Keratinocyte (primary cell): ENCODE measurements around the gene RFESD. TPM values are rescaled to one million over a fixed set of nuclear protein-coding genes. Genes with fewer than 3 reads are reported as not detected.

Experiments
- DNase-seq: peaks from one replicate; pipeline ENCODE4 v3.0.0-alpha.2; 2011; ENCODE audit warnings: low read depth, missing footprints, low spot score
- FAIRE-seq: peaks from 2 replicates; lab custom pipeline; 2011; peaks lifted over from hg19 to GRCh38; lab: Jason Lieb, UNC
- H2AFZ ChIP-seq: 2 replicates; pipeline ENCODE4 v1.6.0; 2012; ENCODE audit warnings: low read length, control low read depth, inconsistent platforms; ENCODE audit not compliant: control insufficient read depth
- H3K27ac ChIP-seq: 2 replicates; pipeline ENCODE4 v1.5.1; 2011; ENCODE audit warnings: low read length; ENCODE audit not compliant: control insufficient read depth, insufficient read depth
- H3K27me3 ChIP-seq: 3 replicates; pipeline ENCODE4 v1.6.0; 2011; ENCODE audit warnings: low read length; ENCODE audit not compliant: control insufficient read depth, insufficient read depth; ENCODE audit errors: extremely low read depth
- H3K36me3 ChIP-seq, 2 experiments: 2 replicates in 1 of 2; 3 replicates in 1 of 2; pipeline ENCODE4 v1.5.1; 2011; ENCODE audit warnings: low read length in 2 of 2, mild to moderate bottlenecking in 1 of 2; ENCODE audit not compliant: control insufficient read depth in 2 of 2, insufficient read depth in 2 of 2; ENCODE audit errors: extremely low read depth in 1 of 2
- H3K4me1 ChIP-seq: 3 replicates; pipeline ENCODE4 v1.5.1; 2011; ENCODE audit warnings: low read length; ENCODE audit not compliant: control insufficient read depth, insufficient read depth; ENCODE audit errors: extremely low read depth
- H3K4me2 ChIP-seq: 3 replicates; pipeline ENCODE4 v1.6.0; 2011; ENCODE audit warnings: low read depth, low read length; ENCODE audit not compliant: control insufficient read depth, insufficient read depth; ENCODE audit errors: extremely low read depth
- H3K4me3 ChIP-seq, 3 experiments: fragments of 200-600 bp in 1 of 3; sonication (generic) in 1 of 3; 2 replicates in 2 of 3; 3 replicates in 1 of 3; pipeline ENCODE4 v1.5.1; 2011 to 2016; ENCODE audit warnings: low read length in 3 of 3, mild to moderate bottlenecking in 3 of 3, control low read depth in 2 of 3, inconsistent platforms in 1 of 3, low read depth in 1 of 3, mixed read lengths in 1 of 3, mixed run types in 1 of 3, moderate library complexity in 1 of 3; ENCODE audit not compliant: control insufficient read depth in 2 of 3, insufficient read depth in 2 of 3; ENCODE audit errors: extremely low read depth in 1 of 3
- H3K79me2 ChIP-seq: 2 replicates; pipeline ENCODE4 v1.6.0; 2012; ENCODE audit warnings: low read length; ENCODE audit not compliant: control insufficient read depth, insufficient read depth
- H3K9ac ChIP-seq: 3 replicates; pipeline ENCODE4 v1.6.0; 2011; ENCODE audit warnings: low read length; ENCODE audit not compliant: control insufficient read depth, insufficient read depth; ENCODE audit errors: extremely low read depth
- H3K9me1 ChIP-seq: 3 replicates; pipeline ENCODE4 v1.6.0; 2011; ENCODE audit warnings: low read length; ENCODE audit not compliant: control insufficient read depth, insufficient read depth; ENCODE audit errors: extremely low read depth
- H3K9me3 ChIP-seq: 2 replicates; pipeline ENCODE4 v1.5.1; 2012; ENCODE audit warnings: low read depth, low read length; ENCODE audit not compliant: control insufficient read depth
- H4K20me1 ChIP-seq: 3 replicates; pipeline ENCODE4 v1.6.0; 2011; ENCODE audit warnings: low read length; ENCODE audit not compliant: control insufficient read depth, insufficient read depth; ENCODE audit errors: extremely low read depth
- CTCF ChIP-seq, 3 experiments: IDR thresholded peaks in 1 of 3; conservative IDR thresholded peaks in 1 of 3; optimal IDR thresholded peaks in 1 of 3; 2 replicates in 2 of 3; 3 replicates in 1 of 3; pipeline versions ENCODE3 to v1.5.1; 2011; ENCODE audit warnings: low read length in 3 of 3, mild to moderate bottlenecking in 3 of 3, moderate library complexity in 2 of 3, control low read depth in 1 of 3, inconsistent platforms in 1 of 3; ENCODE audit not compliant: insufficient read depth in 2 of 3; ENCODE audit errors: extremely low read depth in 1 of 3
- EZH2 ChIP-seq: IDR thresholded peaks from one replicate; pipeline ENCODE4 v1.6.1; 2012; ENCODE audit warnings: inconsistent platforms, mild to moderate bottlenecking, low read length, moderate library complexity
- dilution Hi-C: fragments of 300-500 bp; cut with MboI; formaldehyde crosslinking; loops from one replicate; pipeline ENCODE4 v1.7.0; 2020; ENCODE audit warnings: low sequenced_read_pairs; ENCODE audit not compliant: extremely low pct_ligation_motif_present
- polyA plus RNA-seq, 5 experiments: library from polyadenylated mRNA; depleted of rRNA in 3 of 5; stranded (reverse) in 3 of 5; stranded (forward) in 1 of 5; unstranded in 1 of 5; fragments of >200 nt; gene quantifications; 1 replicate in 1 of 5; 2 replicates in 3 of 5; 3 replicates in 1 of 5; pipeline versions ENCODE4 v1.2.1 to v1.2.3, GENCODE V29; 2011 to 2012; ENCODE audit warnings: missing spikeins in 2 of 5, low read depth in 1 of 5, low replicate concordance in 1 of 5

Gene RFESD
- polyA plus RNA-seq, 1 donor (not counting 4 experiments of a cell fraction or from before 2014, with no cell fraction given), result 3.5 TPM

GRCh38 chr5:95673081-95673480 lies 26.5 kb downstream of the RFESD start:
- Histone ChIP-seq H3K4me3 (no peak overlapping the region), H3K9me1 (no peaks in the 10 kb centered on the region), H3K9me3 (no peaks in the 10 kb centered on the region), H3K4me2 (no peak overlapping the region), H4K20me1 (no peaks in the 10 kb centered on the region), H3K36me3 (no peaks in the 10 kb centered on the region), H3K9ac (no peak overlapping the region), H3K4me1 (no peaks in the 10 kb centered on the region), H2AFZ (no peak overlapping the region), H3K79me2 (no peaks in the 10 kb centered on the region), H3K27ac (no peak overlapping the region), H3K27me3 (no peaks in the 10 kb centered on the region)
- no peak for DNase-seq
- no peak for FAIRE-seq
- TF ChIP-seq EZH2, result no peak
- no peak for TF ChIP-seq CTCF (optimal IDR thresholded peaks at IDR 0.05 in 1 of 3, IDR thresholded peaks at IDR 0.05 in 1 of 3, conservative IDR thresholded peaks at IDR 0.05 in 1 of 3; ENCODE audit: extremely low read depth in 1 of 3, insufficient read depth in 2 of 3, low read length in 3 of 3)
- dilution Hi-C loops, result no loop called here

DNA sequence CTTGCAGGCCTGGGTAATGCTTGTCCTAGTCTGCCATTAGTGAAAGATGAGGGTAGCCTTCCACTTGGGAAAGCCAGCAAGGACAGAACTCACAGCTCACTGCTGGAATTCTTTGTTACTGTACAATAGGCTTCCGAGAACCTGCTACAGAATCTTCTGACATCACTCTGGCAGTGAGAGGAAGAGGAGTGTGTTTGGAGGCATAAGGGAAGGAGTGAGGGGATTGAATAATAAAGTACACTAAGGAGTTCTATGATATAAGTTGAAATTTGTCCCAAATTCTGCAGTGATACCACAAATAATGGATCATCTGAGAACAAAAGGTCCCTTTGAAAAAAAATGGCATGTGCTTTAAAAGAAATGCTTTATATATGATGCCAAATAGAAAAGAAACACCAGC lies 36.3 kb downstream of the RFESD start, which contains the start of gene SPATA9:
SPATA9 (minus strand) TSS at position 101 of the 400 bp plus-strand sequence. CDS start 137 bp downstream, outside the sequence.
- dilution Hi-C loops, result no loop called here

More for the DNA sequence above, 36.3 kb downstream of the RFESD start, which contains the start of gene SPATA9:
- no peaks in the 10 kb centered on the region for H3K79me2 ChIP-seq
- TF ChIP-seq CTCF (optimal IDR thresholded peaks at IDR 0.05 in 1 of 3, IDR thresholded peaks at IDR 0.05 in 1 of 3, conservative IDR thresholded peaks at IDR 0.05 in 1 of 3; ENCODE audit: extremely low read depth in 1 of 3, insufficient read depth in 2 of 3, low read length in 3 of 3), result no peak
- no peaks in the 10 kb centered on the region for H3K36me3 ChIP-seq
- H3K4me2 ChIP-seq, result no peak within 1 kb of the TSS
- H3K27me3 ChIP-seq, result no peaks in the 10 kb centered on the region
- no peaks in the 10 kb centered on the region for H3K9me1 ChIP-seq
- no peak within 1 kb of the TSS for H3K4me3 ChIP-seq
- no peak within 1 kb of the TSS for H3K9ac ChIP-seq
- no peak for DNase-seq
- no peaks in the 10 kb centered on the region for H3K4me1 ChIP-seq
- no peak within 1 kb of the TSS for H3K27ac ChIP-seq
- H2AFZ ChIP-seq, result no peak within 1 kb of the TSS
- no peaks in the 10 kb centered on the region for H3K9me3 ChIP-seq
- no peaks in the 10 kb centered on the region for H4K20me1 ChIP-seq
- FAIRE-seq, result no peak
